OCI-M2 (cell line): Measurements from ENCODE around the gene ADK.
"Not testable (repeated sequence)": the region's sequence is repeated elsewhere in the genome, so short reads cannot be mapped to it uniquely, and the experiment has no call there.

Experiments
- DNase-seq: peaks from one replicate; lab custom pipeline; 2025; ENCODE audit not compliant: unreplicated experiment; lab: John Stamatoyannopoulos, UW

ADK gene

DNA sequence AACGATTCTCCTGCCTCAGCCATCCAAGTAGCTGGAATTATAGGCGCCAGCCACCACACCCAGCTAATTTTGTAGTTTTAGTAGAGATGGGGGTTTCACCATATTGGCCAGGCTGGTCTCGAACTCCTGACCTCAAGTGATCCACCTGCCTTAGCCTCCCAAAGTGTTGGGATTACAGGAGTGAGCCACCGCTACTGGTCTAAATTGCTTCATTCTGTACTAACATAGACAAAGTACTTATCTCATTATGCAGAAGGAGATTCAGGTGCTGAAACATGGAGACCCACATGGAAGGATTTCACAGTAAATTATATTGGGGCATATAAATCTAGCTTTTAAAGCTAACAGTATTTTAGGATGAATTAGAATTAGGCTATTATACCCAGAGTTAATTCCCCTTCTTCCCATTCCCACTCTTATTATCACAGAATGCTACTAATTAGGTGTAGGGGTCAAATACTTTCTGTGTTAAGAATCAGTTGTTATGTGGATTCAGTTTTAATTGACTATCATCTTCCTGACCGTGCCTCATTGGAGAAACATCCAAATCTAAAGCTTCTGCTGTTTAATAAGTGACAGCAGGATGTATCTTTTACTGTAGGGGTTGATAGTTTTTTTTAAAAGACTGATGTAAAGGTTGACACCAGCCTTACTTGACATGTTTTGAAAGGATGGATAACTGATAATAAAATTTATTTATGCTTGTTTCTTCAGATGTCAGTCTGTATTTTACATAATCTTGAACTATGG lies 27.2 kb downstream of the ADK start:
- DNase-seq: no peak

DNA sequence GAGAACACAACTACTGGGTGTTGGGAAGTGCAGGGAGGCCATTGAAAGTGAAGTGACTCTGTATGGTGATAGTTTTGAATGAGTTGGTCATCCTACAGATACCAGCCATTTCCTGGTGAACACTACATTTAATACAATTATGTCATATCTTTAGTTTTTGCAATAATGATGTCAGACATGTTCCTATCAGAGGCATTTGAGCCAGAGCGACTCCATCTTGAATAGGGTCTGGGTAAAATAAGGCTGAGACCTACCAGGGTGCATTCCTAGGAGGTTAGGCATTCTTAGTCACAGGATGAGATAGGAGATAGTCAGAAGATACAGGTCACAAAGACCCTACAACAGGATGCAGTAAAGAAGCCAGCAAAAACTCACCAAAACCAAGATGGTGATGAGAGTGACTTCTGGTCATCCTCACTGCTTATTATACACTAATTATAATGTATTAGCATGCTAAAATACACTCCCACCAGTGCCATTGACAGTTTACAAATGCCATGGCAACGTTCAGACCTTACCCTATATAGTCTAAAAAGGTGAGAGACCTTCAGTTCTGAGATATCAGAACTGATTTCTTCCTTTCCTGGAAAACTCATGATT lies 28.2 kb downstream of the ADK start:
- DNase-seq: no peak

DNA sequence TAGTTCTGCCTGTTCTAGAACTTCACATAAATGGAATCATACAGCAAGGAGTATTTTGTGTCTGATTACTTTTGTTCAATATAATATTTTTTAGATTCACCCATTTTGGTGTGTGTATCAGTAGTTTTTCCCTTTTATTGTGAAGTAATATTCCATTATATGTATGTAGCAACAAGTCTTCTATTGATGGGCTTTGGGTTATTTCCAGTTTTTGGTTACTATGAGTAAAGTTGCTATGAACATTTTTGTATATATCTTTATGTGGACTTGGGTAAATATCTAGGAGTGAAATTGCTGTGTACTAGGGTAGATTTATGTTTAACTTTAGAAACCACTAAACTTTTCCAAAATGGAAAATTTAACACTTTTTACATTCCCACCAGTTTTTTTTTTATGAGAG lies 35.7 kb downstream of the ADK start:
- no peak for DNase-seq

DNA sequence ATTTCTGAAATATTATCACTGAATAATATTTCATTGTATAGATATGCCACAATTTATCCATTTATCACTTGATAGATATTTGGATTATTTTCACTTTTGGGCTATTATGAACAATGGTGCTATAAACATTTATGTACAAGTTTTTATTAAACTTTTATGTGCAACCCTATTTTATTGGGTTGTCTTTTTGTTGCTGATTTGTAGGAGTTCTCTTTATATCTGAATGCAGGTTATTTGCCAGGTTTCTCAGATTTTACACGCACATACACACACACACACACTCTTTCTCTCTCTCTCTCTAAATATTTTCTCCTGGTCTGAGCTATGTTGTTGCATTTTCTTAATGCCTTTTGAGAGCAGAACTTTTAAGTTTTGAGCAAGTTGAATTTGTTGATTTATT lies 36.2 kb downstream of the ADK start:
- no peak for DNase-seq

DNA sequence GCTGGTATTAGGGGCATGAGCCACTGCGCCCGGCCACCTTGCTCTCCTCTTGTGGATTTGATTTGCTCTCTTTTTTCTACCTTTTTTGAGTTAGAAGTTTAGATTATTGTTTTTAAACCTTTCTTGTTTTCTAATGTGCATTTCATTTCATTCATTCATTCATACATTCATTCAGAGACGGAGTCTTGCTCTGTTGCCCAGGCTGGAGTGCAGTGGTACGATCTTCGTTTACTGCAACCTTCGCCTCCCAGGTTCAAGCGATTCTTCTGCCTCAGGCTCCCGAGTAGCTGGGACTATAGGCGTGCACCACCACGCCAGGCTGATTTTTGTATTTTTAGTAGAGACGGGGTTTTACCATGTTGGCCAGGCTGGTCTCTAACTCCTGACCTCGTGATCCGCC lies 37.6 kb downstream of the ADK start:
- not testable (repeated sequence) for DNase-seq

DNA sequence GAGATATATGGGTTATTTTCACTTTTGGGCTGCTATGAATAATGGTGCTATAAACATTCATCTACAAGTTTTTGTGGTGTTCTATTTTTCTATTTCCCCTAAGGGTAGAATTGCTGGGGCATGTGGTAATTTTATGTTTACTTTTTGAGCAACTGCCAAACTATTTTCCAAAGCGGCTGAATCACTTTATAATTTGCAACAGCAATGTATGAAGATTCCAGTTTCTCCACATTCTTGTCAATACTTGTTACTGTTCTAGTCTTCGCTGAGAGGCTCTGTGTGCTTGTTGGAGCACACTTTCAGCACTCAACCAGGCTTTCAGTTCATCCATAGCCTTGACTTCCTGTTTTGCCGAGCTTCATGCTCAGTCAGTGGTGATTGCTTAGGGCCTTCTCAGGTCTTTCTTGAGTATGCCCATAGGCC lies 39.0 kb downstream of the ADK start:
- no peak for DNase-seq

DNA sequence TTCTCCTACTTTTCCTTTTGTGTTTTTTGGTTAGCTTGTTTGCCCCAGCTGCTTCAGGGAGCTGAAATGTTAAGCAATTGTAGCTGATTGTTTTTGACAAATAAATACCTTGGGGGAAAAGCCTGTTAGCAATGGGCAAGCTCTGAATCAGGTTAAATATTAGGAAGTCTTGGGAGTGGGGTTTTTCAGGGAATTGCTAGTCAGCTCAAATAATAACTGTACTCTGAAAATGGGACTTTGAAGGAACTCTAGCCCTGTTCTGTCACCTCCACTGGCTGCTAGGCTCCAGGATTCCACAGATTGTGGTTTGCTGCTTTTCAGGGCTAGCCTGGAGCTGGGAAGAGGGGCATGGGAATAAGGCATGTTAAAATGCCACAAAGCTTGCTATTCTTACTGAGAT lies 39.5 kb downstream of the ADK start:
- DNase-seq: no peak

DNA sequence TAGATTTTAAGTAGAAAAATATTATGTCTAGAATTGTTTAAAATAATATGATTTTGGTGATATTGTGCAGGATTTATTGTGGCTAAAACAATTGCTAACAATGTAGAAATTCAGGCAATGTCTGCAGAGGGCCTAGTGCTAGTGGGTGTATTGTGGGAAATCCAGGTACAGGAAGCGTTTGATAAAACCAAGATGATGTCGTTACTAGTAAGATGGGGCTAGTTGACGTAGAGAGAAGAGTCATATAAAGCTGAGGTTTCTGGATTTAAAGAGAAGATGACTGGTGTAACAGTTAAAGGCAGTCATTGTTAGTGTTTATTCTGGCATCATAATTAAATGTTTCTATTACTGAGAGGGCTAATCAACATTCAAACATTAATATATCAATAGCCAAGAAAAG lies 43.5 kb downstream of the ADK start:
- DNase-seq: no peak

DNA sequence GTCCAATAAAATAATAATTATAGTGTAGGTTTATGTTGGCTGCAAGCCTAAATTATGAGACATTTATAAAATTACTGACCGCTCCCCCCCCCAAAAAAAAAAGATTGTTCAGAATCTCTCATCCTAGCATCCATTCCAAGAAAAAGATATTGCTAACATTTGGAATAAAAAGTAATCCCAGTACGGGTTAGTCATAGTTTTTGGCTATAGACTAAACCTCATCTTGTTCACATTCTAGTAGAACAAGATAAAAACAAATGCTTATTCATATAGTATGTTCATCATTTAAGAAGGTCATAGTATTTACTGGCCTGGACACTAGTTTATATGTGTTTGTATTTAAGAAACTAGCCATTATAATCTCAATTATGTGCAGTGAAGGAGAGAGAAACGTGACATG lies 44.0 kb downstream of the ADK start:
- DNase-seq: no peak

DNA sequence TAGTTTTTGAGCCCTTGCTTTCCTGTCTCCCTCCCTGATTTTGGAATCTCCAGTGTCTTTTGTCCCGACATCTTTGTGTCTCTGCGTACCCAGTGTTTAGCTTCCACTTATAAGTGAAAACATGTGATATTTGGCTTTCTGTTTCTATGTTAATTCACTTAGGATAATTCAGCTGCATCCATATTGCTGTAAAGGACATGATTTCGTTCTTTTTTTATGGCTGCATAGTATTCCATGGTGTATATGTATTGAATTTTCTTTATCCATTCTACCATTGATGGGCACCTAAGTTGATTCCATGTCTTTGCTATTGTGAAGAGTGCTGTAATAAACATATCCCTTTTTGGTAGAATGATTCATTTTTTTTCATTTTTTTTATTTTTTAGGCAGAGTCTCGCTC lies 48.3 kb downstream of the ADK start:
- no peak for DNase-seq

DNA sequence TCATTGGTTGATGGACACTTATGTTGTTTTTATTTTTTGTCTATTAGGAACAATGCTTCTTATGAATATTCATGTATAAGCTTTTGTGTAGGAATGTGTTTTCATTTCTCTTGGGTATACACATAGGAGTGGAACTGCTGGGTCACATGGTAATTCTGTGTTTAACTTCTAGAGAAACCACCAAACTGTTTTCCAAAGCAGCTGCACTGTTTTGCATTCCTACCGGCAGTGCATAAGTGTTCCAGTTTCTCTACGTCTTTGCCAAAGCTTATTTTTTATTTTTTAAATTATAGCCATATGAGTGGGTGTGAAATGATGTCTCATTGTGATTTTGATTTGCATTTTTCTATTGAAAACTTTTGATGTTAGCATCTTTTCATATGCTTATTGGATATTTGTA lies 51.3 kb downstream of the ADK start:
- no peak for DNase-seq

DNA sequence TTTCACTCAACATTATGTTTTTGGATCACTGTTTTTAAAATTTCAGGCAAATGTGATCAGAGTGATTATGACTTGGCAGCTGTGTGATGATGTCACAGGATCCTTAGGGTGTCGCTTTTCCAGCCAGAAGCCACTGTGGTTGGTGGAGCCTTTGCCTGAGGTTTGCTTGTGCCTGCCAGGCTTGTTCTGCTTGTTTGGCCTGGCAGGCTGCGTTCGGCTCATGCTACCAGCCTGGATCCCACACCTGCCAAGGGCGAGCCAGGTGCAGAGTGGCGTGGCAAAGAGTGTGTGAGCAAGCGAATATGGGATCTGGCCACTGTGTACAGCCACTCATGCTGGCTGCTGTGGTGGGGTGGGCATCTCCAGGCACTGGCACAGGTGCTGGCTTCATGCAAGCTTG lies 55.7 kb downstream of the ADK start:
- no peak for DNase-seq

DNA sequence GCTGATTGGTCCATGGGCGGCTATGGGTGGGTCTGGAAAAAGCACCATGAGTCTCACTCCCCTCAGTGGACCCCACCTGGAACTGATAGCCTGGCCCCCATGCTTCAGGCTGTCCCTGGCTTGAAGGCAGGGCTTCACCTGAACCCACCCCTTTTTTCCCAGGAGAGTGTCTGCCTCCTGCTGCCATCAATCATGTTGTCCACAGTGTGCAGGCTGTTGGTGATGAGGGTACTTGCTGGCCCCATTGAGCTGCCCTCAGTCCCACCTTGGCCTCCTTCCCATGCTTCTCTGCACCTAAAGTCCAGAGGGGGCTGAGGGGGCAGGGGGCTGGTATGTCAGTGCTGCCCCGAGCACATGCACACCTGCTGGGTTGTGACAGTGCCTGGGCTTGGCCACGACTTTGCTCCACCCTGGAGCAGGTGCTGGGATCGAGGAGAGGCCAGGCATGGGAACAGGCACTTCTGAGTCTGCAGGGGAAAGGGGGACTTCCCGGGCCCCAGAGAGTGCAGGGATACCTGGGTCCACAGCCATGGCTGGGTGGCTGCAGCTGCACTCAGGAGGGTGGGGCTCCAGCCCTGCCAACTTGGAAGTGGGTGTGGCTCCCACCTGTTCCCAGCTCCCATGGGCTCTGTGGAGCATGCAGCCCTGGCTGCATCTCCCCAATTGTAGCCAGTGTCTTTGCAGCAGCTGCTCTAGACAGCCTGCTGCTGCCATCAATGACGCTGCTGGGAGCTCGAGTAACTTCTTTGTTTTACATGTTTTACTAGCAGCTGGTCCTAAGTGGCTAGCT lies 56.9 kb downstream of the ADK start:
- DNase-seq: no peak

DNA sequence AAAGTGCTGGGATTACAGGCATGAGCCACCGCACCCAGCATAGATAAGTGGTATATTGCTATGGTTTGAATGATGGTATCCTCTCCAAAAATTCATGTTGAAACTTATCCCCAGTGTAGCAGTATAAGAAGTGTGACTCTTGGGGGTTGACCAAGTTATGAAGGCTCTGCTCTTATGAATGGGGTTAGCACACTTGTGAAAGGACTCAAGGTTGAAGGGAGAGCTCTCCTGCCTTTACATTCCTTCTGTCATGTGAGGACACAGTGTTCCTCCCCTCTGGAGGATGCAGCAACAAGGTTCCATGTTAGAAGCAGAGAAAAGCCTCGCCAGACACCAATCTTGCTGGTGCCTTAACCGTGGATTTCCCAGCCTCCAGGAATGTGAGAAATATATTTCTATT lies 58.0 kb downstream of the ADK start:
- no peak for DNase-seq

DNA sequence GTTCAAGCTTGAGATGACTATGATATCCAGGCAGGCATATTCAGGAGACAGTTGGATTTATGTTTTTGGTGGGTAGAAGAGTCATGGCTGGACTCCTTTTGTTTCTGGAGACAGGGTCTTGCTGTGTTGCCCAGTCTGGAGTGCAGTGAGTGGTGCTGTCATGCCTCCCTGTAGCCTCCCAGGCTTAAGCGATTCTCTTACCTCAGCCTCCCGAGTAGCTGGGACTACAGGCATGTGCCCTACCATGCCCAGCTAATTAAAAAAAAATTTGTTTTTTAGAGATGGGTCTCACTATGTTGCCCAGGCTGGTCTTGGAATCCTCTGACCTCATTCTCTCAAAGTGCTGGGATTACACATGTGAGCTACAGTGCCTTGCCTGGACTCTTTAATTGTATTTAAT lies 62.0 kb downstream of the ADK start:
- DNase-seq: no peak

DNA sequence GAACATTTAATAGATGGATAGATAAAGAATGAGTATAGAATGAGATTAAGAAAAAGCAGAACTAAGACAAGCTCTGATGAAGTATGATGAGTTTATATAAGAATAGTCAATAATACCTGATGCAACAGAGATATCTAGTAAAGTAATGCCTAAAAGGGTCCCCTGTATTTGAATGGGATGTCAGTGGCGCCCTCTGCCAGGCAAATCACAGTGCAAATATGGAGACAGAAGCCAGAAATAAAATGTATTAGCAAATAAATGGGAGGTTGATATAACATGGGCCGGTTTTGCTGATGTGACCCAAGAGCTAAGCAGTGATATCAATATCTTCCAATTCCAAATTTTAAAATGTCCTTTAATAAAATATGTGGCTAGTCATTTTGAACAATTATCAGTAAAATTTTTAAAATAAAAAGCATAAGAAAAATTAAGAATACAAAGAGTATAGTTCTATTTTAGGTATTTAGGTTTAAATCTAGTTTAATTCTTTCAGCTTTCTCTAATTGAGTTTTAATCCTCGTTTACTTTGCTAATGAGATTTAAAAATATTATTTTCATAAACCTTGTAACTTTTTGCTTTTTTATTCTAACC lies 62.6 kb downstream of the ADK start:
- no peak for DNase-seq

DNA sequence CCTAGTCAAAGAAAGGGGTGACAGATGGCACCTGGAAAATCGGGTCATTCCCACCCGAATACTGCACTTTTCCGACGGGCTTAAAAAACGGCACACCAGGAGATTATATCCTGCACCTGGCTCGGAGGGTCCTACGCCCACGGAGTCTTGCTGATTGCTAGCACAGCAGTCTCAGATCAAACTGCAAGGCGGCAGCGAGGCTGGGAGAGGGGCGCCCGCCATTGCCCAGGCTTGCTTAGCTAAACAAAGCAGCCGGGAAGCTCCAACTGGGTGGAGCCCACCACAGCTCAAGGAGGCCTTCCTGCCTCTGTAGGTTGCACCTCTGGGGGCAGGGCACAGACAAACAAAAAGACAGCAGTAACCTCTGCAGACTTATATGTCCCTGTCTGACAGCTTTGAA lies 66.1 kb downstream of the ADK start:
- not testable (repeated sequence) for DNase-seq

DNA sequence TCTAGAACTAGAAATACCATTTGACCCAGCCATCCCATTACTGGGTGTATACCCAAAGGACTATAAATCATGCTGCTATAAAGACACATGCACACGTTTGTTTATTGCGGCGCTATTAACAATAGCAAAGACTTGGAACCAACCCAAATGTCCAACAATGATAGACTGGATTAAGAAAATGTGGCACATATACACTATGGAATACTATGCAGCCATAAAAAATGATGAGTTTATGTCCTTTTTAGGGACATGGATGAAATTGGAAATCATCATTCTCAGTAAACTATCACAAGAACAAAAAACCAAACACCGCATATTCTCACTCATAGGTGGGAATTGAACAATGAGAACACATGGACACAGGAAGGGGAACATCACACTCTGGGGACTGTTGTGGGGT lies 71.4 kb downstream of the ADK start:
- DNase-seq: not testable (repeated sequence)

DNA sequence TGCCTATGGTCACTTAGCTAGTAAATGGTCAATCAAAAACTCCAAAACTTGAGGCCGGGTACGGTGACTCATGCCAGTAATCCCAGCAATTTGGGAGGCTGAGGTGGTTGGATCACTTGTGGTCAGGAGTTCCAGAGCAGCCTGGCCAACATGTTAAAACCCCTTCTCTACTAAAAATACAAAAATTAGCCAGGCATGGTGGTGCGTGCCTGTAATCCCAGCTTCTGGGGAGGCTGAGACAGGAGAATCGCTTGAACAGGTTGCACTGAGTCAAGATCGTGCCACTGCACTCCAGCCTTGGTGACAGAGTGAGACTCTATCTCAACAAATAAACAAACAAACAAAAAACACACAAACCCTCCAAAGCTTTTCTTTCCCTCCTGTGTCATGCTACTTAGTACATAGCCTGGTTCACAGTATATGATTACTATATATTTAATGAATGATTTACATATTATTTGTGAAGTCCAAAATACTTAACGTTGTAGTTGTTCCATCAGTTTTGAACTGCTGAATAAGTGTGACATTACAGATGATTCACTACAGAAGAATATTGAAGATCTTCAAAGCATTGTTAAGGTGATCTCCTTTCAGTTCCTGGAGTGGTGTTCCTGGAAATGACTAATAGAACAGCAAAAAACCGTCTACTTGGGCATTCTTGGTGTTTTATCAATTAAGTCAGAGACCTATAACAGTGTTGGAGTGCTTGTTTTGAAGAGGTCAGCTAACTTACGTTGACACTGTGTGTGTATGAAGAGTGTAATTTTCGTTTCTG lies 72.9 kb downstream of the ADK start:
- no peak for DNase-seq

DNA sequence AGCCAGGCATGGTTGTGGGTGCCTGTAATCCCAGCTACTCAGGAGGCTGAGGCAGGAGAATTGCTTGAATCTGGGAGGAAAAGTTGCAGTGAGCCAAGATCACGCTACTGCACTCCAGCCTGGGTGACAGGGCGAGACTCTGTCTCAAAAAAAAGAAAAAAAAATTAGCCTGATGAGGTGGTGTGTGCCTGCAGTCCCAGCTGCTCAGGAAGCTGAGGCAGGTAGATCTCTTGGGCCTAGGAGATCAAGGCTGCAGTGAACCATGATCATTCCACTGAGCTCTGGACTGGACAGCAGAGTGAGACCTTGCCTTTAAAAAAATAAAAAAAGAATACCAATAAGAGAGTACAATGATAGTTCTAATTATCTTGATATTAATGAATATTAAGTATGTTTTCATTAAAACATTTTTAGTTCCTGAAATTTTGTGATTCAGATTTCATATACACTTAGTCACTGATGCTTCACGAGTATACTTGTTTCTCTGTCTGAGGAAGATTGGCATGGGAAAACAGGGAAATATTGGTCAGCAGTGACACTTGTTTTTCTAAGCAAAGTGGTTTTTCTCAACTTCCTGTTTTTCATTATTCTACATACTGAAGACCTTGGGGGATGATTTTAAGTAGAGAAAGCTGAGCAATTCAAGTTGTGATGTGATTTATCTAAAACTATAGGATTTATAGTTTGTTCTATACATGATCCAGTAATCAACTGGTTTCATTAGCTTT lies 76.8 kb downstream of the ADK start:
- DNase-seq: no peak
